ENCODE data around the gene ZNF566.

Gene ZNF566

GRCh38 chr19:36514012-36514612 lies 24.8 kb upstream of the ZNF566 start:
- peaks cover 85% of the 10 kb centered on the region for H3K36me3 ChIP-seq (replicated peaks; ENCODE audit: low read depth, low read length)
- H3K4me3 ChIP-seq (ENCODE audit: low read length), result no peak overlapping the region
- no peak for TF ChIP-seq CTCF (IDR thresholded peaks at IDR 0.05; ENCODE audit: low read depth, low read length)
- no peak for TF ChIP-seq EZH2phosphoT487 (IDR thresholded peaks at IDR 0.05; ENCODE audit: low read depth)
- no peaks in the 10 kb centered on the region for H3K27me3 ChIP-seq (ENCODE audit: low read depth, low read length)
- no peak overlapping the region for H3K4me2 ChIP-seq (ENCODE audit: low read length)
- H3K4me1 ChIP-seq (ENCODE audit: low read length), result no peaks in the 10 kb centered on the region
- no peak overlapping the region for H3K27ac ChIP-seq (ENCODE audit: low read length)
- peaks cover 68% of the 10 kb centered on the region for H3K9me3 ChIP-seq (ENCODE audit: insufficient read depth, low read length)
- H3K9ac ChIP-seq (ENCODE audit: low read length), result no peak overlapping the region
- H3K79me2 ChIP-seq (ENCODE audit: low read length), result peaks cover 20% of the 10 kb centered on the region
- H4K20me1 ChIP-seq (ENCODE audit: insufficient read depth, low read length), result no peaks in the 10 kb centered on the region
- no peak overlapping the region for H2AFZ ChIP-seq (ENCODE audit: low read depth, low read length)

GRCh38 chr19:36508325-36508724 lies 19.0 kb upstream of the ZNF566 start:
- Histone ChIP-seq H3K4me1 (ENCODE audit: low read length) (no peaks in the 10 kb centered on the region), H4K20me1 (ENCODE audit: insufficient read depth, low read length) (no peaks in the 10 kb centered on the region), H3K4me3 (ENCODE audit: low read length) (no peak overlapping the region), H3K9ac (ENCODE audit: low read length) (no peak overlapping the region), H3K4me2 (ENCODE audit: low read length) (no peak overlapping the region), H3K36me3 (replicated peaks; ENCODE audit: low read depth, low read length) (peaks cover 36% of the 10 kb centered on the region), H3K9me3 (ENCODE audit: insufficient read depth, low read length) (peaks cover 39% of the 10 kb centered on the region), H3K27me3 (ENCODE audit: low read depth, low read length) (no peaks in the 10 kb centered on the region), H3K79me2 (ENCODE audit: low read length) (no peaks in the 10 kb centered on the region), H2AFZ (ENCODE audit: low read depth, low read length) (no peak overlapping the region), H3K27ac (ENCODE audit: low read length) (no peak overlapping the region)
- TF ChIP-seq EZH2phosphoT487 (IDR thresholded peaks at IDR 0.05; ENCODE audit: low read depth) (no peak), CTCF (IDR thresholded peaks at IDR 0.05; ENCODE audit: low read depth, low read length) (no peak)

- Histone ChIP-seq H3K79me2 (ENCODE audit: low read length) (no peaks in the 10 kb centered on the region), H4K20me1 (ENCODE audit: insufficient read depth, low read length) (no peaks in the 10 kb centered on the region), H3K27ac (ENCODE audit: low read length) (no peak overlapping the region), H2AFZ (ENCODE audit: low read depth, low read length) (no peak overlapping the region), H3K9me3 (ENCODE audit: insufficient read depth, low read length) (peaks cover 32% of the 10 kb centered on the region), H3K9ac (ENCODE audit: low read length) (no peak overlapping the region), H3K27me3 (ENCODE audit: low read depth, low read length) (no peaks in the 10 kb centered on the region), H3K4me2 (ENCODE audit: low read length) (no peak overlapping the region), H3K36me3 (replicated peaks; ENCODE audit: low read depth, low read length) (peaks cover 9% of the 10 kb centered on the region), H3K4me3 (ENCODE audit: low read length) (no peak overlapping the region), H3K4me1 (ENCODE audit: low read length) (no peaks in the 10 kb centered on the region)
- TF ChIP-seq CTCF (IDR thresholded peaks at IDR 0.05; ENCODE audit: low read depth, low read length) (no peak), EZH2phosphoT487 (IDR thresholded peaks at IDR 0.05; ENCODE audit: low read depth) (no peak)
Observed at GRCh38 chr19:36501973-36502372, 12.6 kb upstream of the ZNF566 start.

GRCh38 chr19:36497001-36497400 lies 7.6 kb upstream of the ZNF566 start:
- TF ChIP-seq CTCF (IDR thresholded peaks at IDR 0.05; ENCODE audit: low read depth, low read length) (no peak), EZH2phosphoT487 (IDR thresholded peaks at IDR 0.05; ENCODE audit: low read depth) (no peak)
- H3K79me2 ChIP-seq (ENCODE audit: low read length), result no peaks in the 10 kb centered on the region
- no peak overlapping the region for H3K4me3 ChIP-seq (ENCODE audit: low read length)
- H3K4me2 ChIP-seq (ENCODE audit: low read length), result no peak overlapping the region
- peaks cover 8% of the 10 kb centered on the region; the same call in 1 of the 2 replicates for H3K9me3 ChIP-seq (ENCODE audit: insufficient read depth, low read length)
- H3K9ac ChIP-seq (ENCODE audit: low read length), result no peak overlapping the region
- H2AFZ ChIP-seq (ENCODE audit: low read depth, low read length), result no peak overlapping the region
- H3K27me3 ChIP-seq (ENCODE audit: low read depth, low read length), result no peaks in the 10 kb centered on the region
- H3K4me1 ChIP-seq (ENCODE audit: low read length), result peaks cover 6% of the 10 kb centered on the region; the same call in 1 of the 2 replicates
- no peak overlapping the region for H3K27ac ChIP-seq (ENCODE audit: low read length)
- H4K20me1 ChIP-seq (ENCODE audit: insufficient read depth, low read length), result no peaks in the 10 kb centered on the region
- H3K36me3 ChIP-seq (replicated peaks; ENCODE audit: low read depth, low read length), result peaks cover 4% of the 10 kb centered on the region
